Keratinocyte (primary cell): ENCODE results near the gene TMEM143. TPM values are rescaled to one million over a fixed set of nuclear protein-coding genes. Genes with fewer than 3 reads are reported as not detected.

Experiments used
- DNase-seq: peaks from one replicate; pipeline ENCODE4 v3.0.0-alpha.2; 2011; ENCODE audit warnings: low read depth, missing footprints, low spot score
- FAIRE-seq: peaks from 2 replicates; lab custom pipeline; 2011; peaks lifted over from hg19 to GRCh38; lab: Jason Lieb, UNC
- H2AFZ ChIP-seq: 2 replicates; pipeline ENCODE4 v1.6.0; 2012; ENCODE audit warnings: low read length, control low read depth, inconsistent platforms; ENCODE audit not compliant: control insufficient read depth
- H3K27ac ChIP-seq: 2 replicates; pipeline ENCODE4 v1.5.1; 2011; ENCODE audit warnings: low read length; ENCODE audit not compliant: control insufficient read depth, insufficient read depth
- H3K27me3 ChIP-seq: 3 replicates; pipeline ENCODE4 v1.6.0; 2011; ENCODE audit warnings: low read length; ENCODE audit not compliant: control insufficient read depth, insufficient read depth; ENCODE audit errors: extremely low read depth
- H3K36me3 ChIP-seq, 2 experiments: 2 replicates in 1 of 2; 3 replicates in 1 of 2; pipeline ENCODE4 v1.5.1; 2011; ENCODE audit warnings: low read length in 2 of 2, mild to moderate bottlenecking in 1 of 2; ENCODE audit not compliant: control insufficient read depth in 2 of 2, insufficient read depth in 2 of 2; ENCODE audit errors: extremely low read depth in 1 of 2
- H3K4me1 ChIP-seq: 3 replicates; pipeline ENCODE4 v1.5.1; 2011; ENCODE audit warnings: low read length; ENCODE audit not compliant: control insufficient read depth, insufficient read depth; ENCODE audit errors: extremely low read depth
- H3K4me2 ChIP-seq: 3 replicates; pipeline ENCODE4 v1.6.0; 2011; ENCODE audit warnings: low read depth, low read length; ENCODE audit not compliant: control insufficient read depth, insufficient read depth; ENCODE audit errors: extremely low read depth
- H3K4me3 ChIP-seq, 3 experiments: fragments of 200-600 bp in 1 of 3; sonication (generic) in 1 of 3; 2 replicates in 2 of 3; 3 replicates in 1 of 3; pipeline ENCODE4 v1.5.1; 2011 to 2016; ENCODE audit warnings: low read length in 3 of 3, mild to moderate bottlenecking in 3 of 3, control low read depth in 2 of 3, inconsistent platforms in 1 of 3, low read depth in 1 of 3, mixed read lengths in 1 of 3, mixed run types in 1 of 3, moderate library complexity in 1 of 3; ENCODE audit not compliant: control insufficient read depth in 2 of 3, insufficient read depth in 2 of 3; ENCODE audit errors: extremely low read depth in 1 of 3
- H3K79me2 ChIP-seq: 2 replicates; pipeline ENCODE4 v1.6.0; 2012; ENCODE audit warnings: low read length; ENCODE audit not compliant: control insufficient read depth, insufficient read depth
- H3K9ac ChIP-seq: 3 replicates; pipeline ENCODE4 v1.6.0; 2011; ENCODE audit warnings: low read length; ENCODE audit not compliant: control insufficient read depth, insufficient read depth; ENCODE audit errors: extremely low read depth
- H3K9me1 ChIP-seq: 3 replicates; pipeline ENCODE4 v1.6.0; 2011; ENCODE audit warnings: low read length; ENCODE audit not compliant: control insufficient read depth, insufficient read depth; ENCODE audit errors: extremely low read depth
- H3K9me3 ChIP-seq: 2 replicates; pipeline ENCODE4 v1.5.1; 2012; ENCODE audit warnings: low read depth, low read length; ENCODE audit not compliant: control insufficient read depth
- H4K20me1 ChIP-seq: 3 replicates; pipeline ENCODE4 v1.6.0; 2011; ENCODE audit warnings: low read length; ENCODE audit not compliant: control insufficient read depth, insufficient read depth; ENCODE audit errors: extremely low read depth
- CTCF ChIP-seq, 3 experiments: IDR thresholded peaks in 1 of 3; conservative IDR thresholded peaks in 1 of 3; optimal IDR thresholded peaks in 1 of 3; 2 replicates in 2 of 3; 3 replicates in 1 of 3; pipeline versions ENCODE3 to v1.5.1; 2011; ENCODE audit warnings: low read length in 3 of 3, mild to moderate bottlenecking in 3 of 3, moderate library complexity in 2 of 3, control low read depth in 1 of 3, inconsistent platforms in 1 of 3; ENCODE audit not compliant: insufficient read depth in 2 of 3; ENCODE audit errors: extremely low read depth in 1 of 3
- EZH2 ChIP-seq: IDR thresholded peaks from one replicate; pipeline ENCODE4 v1.6.1; 2012; ENCODE audit warnings: inconsistent platforms, mild to moderate bottlenecking, low read length, moderate library complexity
- dilution Hi-C: fragments of 300-500 bp; cut with MboI; formaldehyde crosslinking; loops from one replicate; pipeline ENCODE4 v1.7.0; 2020; ENCODE audit warnings: low sequenced_read_pairs; ENCODE audit not compliant: extremely low pct_ligation_motif_present
- polyA plus RNA-seq, 5 experiments: library from polyadenylated mRNA; depleted of rRNA in 3 of 5; stranded (reverse) in 3 of 5; stranded (forward) in 1 of 5; unstranded in 1 of 5; fragments of >200 nt; gene quantifications; 1 replicate in 1 of 5; 2 replicates in 3 of 5; 3 replicates in 1 of 5; pipeline versions ENCODE4 v1.2.1 to v1.2.3, GENCODE V29; 2011 to 2012; ENCODE audit warnings: missing spikeins in 2 of 5, low read depth in 1 of 5, low replicate concordance in 1 of 5

TMEM143 gene
- polyA plus RNA-seq, 1 donor (not counting 4 experiments of a cell fraction or from before 2014, with no cell fraction given) = 2.9 TPM

- FAIRE-seq (no peak), DNase-seq (no peak)
- dilution Hi-C loops = no loop called here
- Histone ChIP-seq H3K27ac (no peak overlapping the region), H3K4me3 (no peak overlapping the region), H3K27me3 (no peaks in the 10 kb centered on the region), H3K79me2 (no peaks in the 10 kb centered on the region), H2AFZ (no peak overlapping the region), H3K4me1 (no peaks in the 10 kb centered on the region), H4K20me1 (no peaks in the 10 kb centered on the region), H3K9me1 (no peaks in the 10 kb centered on the region), H3K9me3 (no peaks in the 10 kb centered on the region), H3K9ac (no peak overlapping the region), H3K36me3 (no peaks in the 10 kb centered on the region), H3K4me2 (no peak overlapping the region)
- no peak for TF ChIP-seq CTCF (optimal IDR thresholded peaks at IDR 0.05 in 1 of 3, IDR thresholded peaks at IDR 0.05 in 1 of 3, conservative IDR thresholded peaks at IDR 0.05 in 1 of 3; ENCODE audit: extremely low read depth in 1 of 3, insufficient read depth in 2 of 3, low read length in 3 of 3)
- no peak for TF ChIP-seq EZH2
Observed at GRCh38 chr19:48371367-48371766, 7.6 kb upstream of the TMEM143 start.

- dilution Hi-C loops = no loop called here
- no peak overlapping the region for H3K27ac ChIP-seq
- FAIRE-seq (no peak), DNase-seq (no peak)
- no peak overlapping the region for H3K4me2 ChIP-seq
- no peak overlapping the region for H3K4me3 ChIP-seq
- no peaks in the 10 kb centered on the region for H3K27me3 ChIP-seq
- H3K9me3 ChIP-seq = no peaks in the 10 kb centered on the region
- no peak overlapping the region for H3K9ac ChIP-seq
- H3K9me1 ChIP-seq = no peaks in the 10 kb centered on the region
- no peaks in the 10 kb centered on the region for H3K4me1 ChIP-seq
- H4K20me1 ChIP-seq = no peaks in the 10 kb centered on the region
- H3K36me3 ChIP-seq = no peaks in the 10 kb centered on the region
- TF ChIP-seq CTCF (optimal IDR thresholded peaks at IDR 0.05 in 1 of 3, IDR thresholded peaks at IDR 0.05 in 1 of 3, conservative IDR thresholded peaks at IDR 0.05 in 1 of 3; ENCODE audit: extremely low read depth in 1 of 3, insufficient read depth in 2 of 3, low read length in 3 of 3) (no peak), EZH2 (no peak)
- H3K79me2 ChIP-seq = no peaks in the 10 kb centered on the region
- H2AFZ ChIP-seq = no peak overlapping the region
Observed at GRCh38 chr19:48370955-48371354, 7.2 kb upstream of the TMEM143 start.
